HG03066 (cell line): ENCODE measurements around the gene HBA1.
"Not testable (repeated sequence)": the region's sequence is repeated elsewhere in the genome, so short reads cannot be mapped to it uniquely, and the experiment has no call there.

Experiments
- ATAC-seq: cut with Tn5 transposase; IDR thresholded peaks from one replicate; pipeline ENCODE4 v1.9.1; 2021; ENCODE audit warnings: low read depth; ENCODE audit not compliant: unreplicated experiment

HBA1 gene

DNA sequence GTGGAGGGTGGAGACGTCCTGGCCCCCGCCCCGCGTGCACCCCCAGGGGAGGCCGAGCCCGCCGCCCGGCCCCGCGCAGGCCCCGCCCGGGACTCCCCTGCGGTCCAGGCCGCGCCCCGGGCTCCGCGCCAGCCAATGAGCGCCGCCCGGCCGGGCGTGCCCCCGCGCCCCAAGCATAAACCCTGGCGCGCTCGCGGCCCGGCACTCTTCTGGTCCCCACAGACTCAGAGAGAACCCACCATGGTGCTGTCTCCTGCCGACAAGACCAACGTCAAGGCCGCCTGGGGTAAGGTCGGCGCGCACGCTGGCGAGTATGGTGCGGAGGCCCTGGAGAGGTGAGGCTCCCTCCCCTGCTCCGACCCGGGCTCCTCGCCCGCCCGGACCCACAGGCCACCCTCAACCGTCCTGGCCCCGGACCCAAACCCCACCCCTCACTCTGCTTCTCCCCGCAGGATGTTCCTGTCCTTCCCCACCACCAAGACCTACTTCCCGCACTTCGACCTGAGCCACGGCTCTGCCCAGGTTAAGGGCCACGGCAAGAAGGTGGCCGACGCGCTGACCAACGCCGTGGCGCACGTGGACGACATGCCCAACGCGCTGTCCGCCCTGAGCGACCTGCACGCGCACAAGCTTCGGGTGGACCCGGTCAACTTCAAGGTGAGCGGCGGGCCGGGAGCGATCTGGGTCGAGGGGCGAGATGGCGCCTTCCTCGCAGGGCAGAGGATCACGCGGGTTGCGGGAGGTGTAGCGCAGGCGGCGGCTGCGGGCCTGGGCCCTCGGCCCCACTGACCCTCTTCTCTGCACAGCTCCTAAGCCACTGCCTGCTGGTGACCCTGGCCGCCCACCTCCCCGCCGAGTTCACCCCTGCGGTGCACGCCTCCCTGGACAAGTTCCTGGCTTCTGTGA is at the start of gene HBA1:
TSS of gene HBA1 (plus strand) at position 204 of the 906 bp plus-strand sequence. CDS start at position 241, 37 bp downstream.
- ATAC-seq = not testable (repeated sequence)

DNA sequence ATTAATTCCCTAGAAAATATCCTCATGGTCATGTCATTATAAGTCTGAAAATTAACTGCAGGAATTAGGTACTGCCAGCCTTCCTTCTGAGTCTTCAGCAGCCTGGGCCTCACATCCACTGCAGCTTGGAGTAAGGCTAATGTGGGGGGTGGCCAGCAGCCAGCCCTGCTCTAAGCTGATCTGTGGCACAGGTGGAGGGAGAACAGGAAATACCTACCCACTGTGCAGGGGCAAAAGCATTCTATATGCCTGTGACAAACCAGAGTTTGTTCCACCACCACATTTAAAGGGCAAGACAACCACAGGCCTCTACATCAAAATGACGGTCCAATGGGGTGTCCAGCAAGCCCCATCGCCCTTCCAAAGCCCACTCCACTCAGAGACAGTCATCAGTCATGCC is 47.4 kb upstream of the HBA1 start:
- no peak for ATAC-seq

GRCh38 chr16:130533-131173 is 45.8 kb upstream of the HBA1 start:
- no peak for ATAC-seq

GRCh38 chr16:132120-132519 is 44.4 kb upstream of the HBA1 start:
- no peak for ATAC-seq

DNA sequence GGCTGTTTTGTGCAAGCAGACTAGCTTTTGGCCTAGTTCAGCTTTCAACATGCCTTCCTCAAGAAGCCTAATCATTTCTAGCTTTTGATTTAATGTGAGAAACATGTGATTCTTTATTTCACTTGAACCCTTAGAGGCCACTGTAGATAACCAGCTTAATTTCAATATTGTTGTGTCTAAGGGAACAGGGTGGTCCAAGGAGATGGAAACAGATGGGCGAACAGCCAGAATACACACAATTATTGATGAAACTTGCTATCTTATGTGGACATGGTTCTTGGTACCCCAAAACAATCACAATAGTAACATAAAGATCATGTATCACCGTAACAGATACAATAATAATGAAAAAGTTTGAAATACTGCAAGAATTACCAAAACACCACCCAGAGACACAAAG is 42.8 kb upstream of the HBA1 start:
- ATAC-seq = no peak

GRCh38 chr16:138049-138417 is 38.4 kb upstream of the HBA1 start:
- ATAC-seq = no peak

DNA sequence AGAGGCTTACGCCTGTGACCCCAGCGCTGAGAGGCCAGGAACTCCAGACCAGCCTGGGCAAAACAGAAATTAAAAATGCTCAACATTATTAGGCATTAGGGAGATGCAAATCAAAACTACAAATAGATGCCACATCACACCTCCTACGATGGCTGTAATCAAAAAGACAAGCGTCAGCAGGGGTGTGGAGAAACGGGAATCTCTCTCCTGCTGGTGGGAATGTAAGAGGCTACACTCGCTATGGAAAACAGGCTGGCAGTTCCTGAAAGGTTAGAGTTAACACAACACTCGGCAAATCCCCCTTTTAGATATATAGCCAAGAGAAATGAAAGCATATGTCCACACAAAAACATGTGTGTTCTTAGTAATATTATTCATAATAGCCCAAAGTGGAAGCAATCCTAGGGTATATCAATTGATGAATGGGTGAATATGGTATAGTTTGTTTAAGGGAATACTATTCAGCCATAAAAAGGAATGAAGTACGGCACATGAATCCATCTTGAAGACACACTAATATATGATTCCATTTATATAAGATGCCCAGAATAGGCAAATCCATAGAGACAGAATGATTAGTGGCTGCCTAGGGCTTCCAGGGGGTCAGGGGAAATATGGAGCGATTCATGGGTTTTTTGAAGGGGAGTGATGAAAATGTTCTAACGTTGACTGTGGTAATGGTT is 36.2 kb upstream of the HBA1 start:
- no peak for ATAC-seq

GRCh38 chr16:142405-142967 is 34.0 kb upstream of the HBA1 start:
- no peak for ATAC-seq

DNA sequence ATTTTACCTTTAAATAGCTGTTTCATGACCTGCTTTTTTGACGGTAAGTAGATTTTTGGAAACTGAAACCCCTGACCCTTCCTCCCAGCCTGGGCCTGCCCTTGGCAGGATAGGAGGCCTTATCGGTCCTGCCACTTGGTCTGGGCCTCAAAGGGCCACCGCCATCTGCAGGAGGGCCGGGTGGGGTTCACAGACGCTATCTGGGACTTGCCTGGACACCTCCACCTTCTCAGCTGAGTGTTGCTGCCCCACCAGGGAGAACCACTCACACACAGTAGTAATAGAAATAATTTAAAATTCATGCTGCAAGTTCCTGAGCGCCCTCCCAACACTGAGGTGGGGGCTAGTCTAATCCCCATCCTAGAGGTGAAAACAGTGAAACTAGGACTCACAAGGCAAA is 33.4 kb upstream of the HBA1 start:
- no peak for ATAC-seq

- no peak for ATAC-seq
These were observed 33.0 kb upstream of the HBA1 start for GRCh38 chr16:143456-143855.

GRCh38 chr16:144797-145252 is 31.7 kb upstream of the HBA1 start:
- ATAC-seq = no peak

GRCh38 chr16:146646-147045 is 29.8 kb upstream of the HBA1 start:
- ATAC-seq = no peak

GRCh38 chr16:149024-149660 is 27.3 kb upstream of the HBA1 start:
- no peak for ATAC-seq

DNA sequence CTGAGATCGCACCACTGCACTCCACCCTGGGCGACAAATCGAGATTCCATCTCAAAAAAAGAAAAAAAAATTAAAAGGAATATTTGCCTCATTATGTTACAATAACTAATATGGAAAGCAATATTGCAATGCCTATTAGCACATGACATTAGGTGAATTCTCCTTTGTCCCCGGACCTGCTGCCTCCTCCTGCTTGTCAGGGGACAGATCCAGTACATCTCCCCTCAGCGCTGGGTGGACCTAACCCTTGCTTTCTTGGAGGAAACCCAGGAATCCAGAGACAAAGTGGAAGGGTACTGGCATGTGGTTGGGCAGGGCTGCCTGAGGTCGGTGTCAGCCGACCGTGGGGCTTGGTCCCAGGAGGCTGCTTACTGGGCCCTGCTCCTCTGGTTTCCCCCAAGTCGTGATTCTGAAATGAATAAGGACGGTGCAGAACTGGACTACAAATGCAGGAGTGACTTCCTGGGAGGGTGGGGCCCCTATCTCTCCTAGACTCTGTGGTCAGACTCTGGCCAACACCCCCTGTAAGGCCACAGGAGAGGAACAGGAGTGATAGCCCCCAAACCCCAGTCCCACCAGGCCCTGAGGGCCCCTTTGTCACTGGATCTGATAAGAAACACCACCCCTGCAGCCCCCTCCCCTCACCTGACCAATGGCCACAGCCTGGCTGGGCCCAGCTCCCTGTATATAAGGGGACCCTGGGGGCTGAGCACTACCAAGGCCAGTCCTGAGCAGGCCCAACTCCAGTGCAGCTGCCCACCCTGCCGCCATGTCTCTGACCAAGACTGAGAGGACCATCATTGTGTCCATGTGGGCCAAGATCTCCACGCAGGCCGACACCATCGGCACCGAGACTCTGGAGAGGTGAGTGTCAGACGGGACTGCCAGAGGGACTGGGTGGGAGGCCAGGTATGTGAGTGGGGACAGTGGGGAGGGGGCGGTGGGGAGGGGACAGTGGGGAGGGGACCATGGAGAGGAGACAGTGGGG is 24.0 kb upstream of the HBA1 start, which contains the start of gene HBZ:
TSS of gene HBZ (plus strand) at position 504 of the 988 bp plus-strand sequence. CDS start at position 770, 266 bp downstream.
- no peak for ATAC-seq

- ATAC-seq = not testable (repeated sequence)
These were observed 23.4 kb upstream of the HBA1 start for GRCh38 chr16:153129-153521.

- ATAC-seq = not testable (repeated sequence)
These were observed 22.8 kb upstream of the HBA1 start for GRCh38 chr16:153550-154216.

GRCh38 chr16:154217-155030 is 22.1 kb upstream of the HBA1 start:
- ATAC-seq = no peak

GRCh38 chr16:155031-155398 is 21.5 kb upstream of the HBA1 start:
- ATAC-seq = no peak
